Suprapubic skin (tissue), 3 donors: ENCODE data around the gene DGCR2.

Source experiments
- CTCF ChIP-seq, 2 donors: fragments of 200-600 bp in 1 of 2; fragments of 450-650 bp in 1 of 2; sonication (generic) in 1 of 2; IDR thresholded peaks; one replicate each; pipeline ENCODE4 v1.5.1; 2016 to 2019; ENCODE audit warnings: antibody characterized with exemption in 2 of 2, mild to moderate bottlenecking in 1 of 2, moderate library complexity in 1 of 2
- EP300 ChIP-seq: sonication (generic); formaldehyde crosslinking; IDR thresholded peaks from one replicate; pipeline ENCODE4 v1.6.1; 2017; ENCODE audit warnings: antibody characterized with exemption
- POLR2A ChIP-seq, 2 donors: fragments of 450-650 bp; IDR thresholded peaks; one replicate each; pipeline ENCODE4 v1.6.1; 2017; ENCODE audit warnings: antibody characterized with exemption in 2 of 2, mild to moderate bottlenecking in 2 of 2, moderate library complexity in 2 of 2

GRCh38 chr22:19057999-19058491, 64.2 kb downstream of the DGCR2 start:
- TF ChIP-seq POLR2A (IDR thresholded peaks at IDR 0.05) = no peak
- TF ChIP-seq CTCF (IDR thresholded peaks at IDR 0.05) = no peak
- no peak for TF ChIP-seq EP300
